Renal cortex interstitium (tissue), 11 donors: ENCODE measurements around the gene AGO3. TPM values are rescaled to one million over a fixed set of nuclear protein-coding genes. Genes with fewer than 3 reads are reported as not detected.
A peak's percentile ranks its signal among the peaks of the same experiment; 100 is the strongest.

Source experiments
- DNase-seq, 11 donors: peaks; one replicate each; pipeline ENCODE4 v3.0.0-alpha.2; 2013; ENCODE audit warnings: low read depth in 9 of 11, low spot score in 4 of 11; ENCODE audit errors: extremely low read depth in 1 of 11
- polyA plus RNA-seq, 3 donors: library from polyadenylated mRNA; unstranded; fragments of 120-200 nt; gene quantifications; one replicate each; pipeline ENCODE4 v1.2.1, GENCODE V29; 2013; ENCODE audit not compliant: insufficient read length in 3 of 3

The AGO3 gene
- polyA plus RNA-seq, 3 donors: 11.6 to 13.8 (median 11.8) TPM

- no peak for DNase-seq
These were observed 28.2 kb upstream of the AGO3 start for GRCh38 chr1:35902671-35903070.

GRCh38 chr1:35914717-35915116 is 16.2 kb upstream of the AGO3 start:
- DNase-seq: no peak

GRCh38 chr1:35915693-35916092 is 15.2 kb upstream of the AGO3 start:
- DNase-seq: peak in 1 of 11 donors; percentile 8

- DNase-seq: no peak
These were observed 7.1 kb upstream of the AGO3 start for GRCh38 chr1:35923791-35924221.

- no peak for DNase-seq
These were observed 6.1 kb upstream of the AGO3 start for GRCh38 chr1:35924838-35925237.

GRCh38 chr1:35925741-35926140 is 5.2 kb upstream of the AGO3 start:
- DNase-seq: no peak

GRCh38 chr1:35927472-35927871 is 3.4 kb upstream of the AGO3 start:
- DNase-seq: no peak

- peak in 6 of 11 donors; percentile 18 to 51 (median 26) for DNase-seq
These were observed 944 bp upstream of the AGO3 start for GRCh38 chr1:35929730-35930592.

GRCh38 chr1:35931446-35932157 is 697 bp downstream of the AGO3 start:
- peak in 4 of 11 donors; percentile 5 to 19 (median 16) for DNase-seq

- no peak for DNase-seq
These were observed 1.3 kb downstream of the AGO3 start for GRCh38 chr1:35932158-35932636.

- no peak for DNase-seq
These were observed 2.0 kb downstream of the AGO3 start for GRCh38 chr1:35932941-35933340.

GRCh38 chr1:35935442-35936388 is 4.8 kb downstream of the AGO3 start:
- DNase-seq: peak in 8 of 11 donors; percentile 27 to 74 (median 48)

- no peak for DNase-seq
These were observed 5.9 kb downstream of the AGO3 start for GRCh38 chr1:35936838-35937237.

GRCh38 chr1:35939484-35939883 is 8.6 kb downstream of the AGO3 start:
- no peak for DNase-seq

- no peak for DNase-seq
These were observed 14.4 kb downstream of the AGO3 start for GRCh38 chr1:35945327-35945726.

- DNase-seq: no peak
These were observed 16.6 kb downstream of the AGO3 start for GRCh38 chr1:35947547-35947946.

- DNase-seq: no peak
These were observed 27.7 kb downstream of the AGO3 start for GRCh38 chr1:35958558-35958957.

- no peak for DNase-seq
These were observed 28.4 kb downstream of the AGO3 start for GRCh38 chr1:35959304-35959703.

GRCh38 chr1:35962952-35963351 is 32.0 kb downstream of the AGO3 start:
- DNase-seq: no peak
